SK-N-SH (cell line): ENCODE results near the gene AGRN.

Experiments used
- EP300 ChIP-seq, 2 experiments: IDR thresholded peaks; 2 replicates each; pipeline versions ENCODE4 v1.4.0 to v1.6.1; 2012; ENCODE audit warnings: borderline replicate concordance in 1 of 2, low read depth in 1 of 2, low read length in 1 of 2
- SIN3A ChIP-seq: IDR thresholded peaks from 2 replicates; pipeline ENCODE4 v1.6.1; 2012; ENCODE audit warnings: low read depth, mild to moderate bottlenecking, low read length, moderate library complexity, borderline replicate concordance
- TF ChIP-seq, protein P1 (sequence below): fragments of 200-600 bp; sonication (generic); IDR thresholded peaks from 2 replicates; pipeline ENCODE4 v1.6.1; 2017; ENCODE audit warnings: antibody characterized with exemption, mild to moderate bottlenecking, moderate library complexity
- TF ChIP-seq, protein P2 (sequence below): fragments of 150-350 bp; IDR thresholded peaks from 2 replicates; pipeline ENCODE4 v1.6.1; 2017; ENCODE audit warnings: antibody characterized with exemption, low read length, low read depth, borderline replicate concordance

DNA sequence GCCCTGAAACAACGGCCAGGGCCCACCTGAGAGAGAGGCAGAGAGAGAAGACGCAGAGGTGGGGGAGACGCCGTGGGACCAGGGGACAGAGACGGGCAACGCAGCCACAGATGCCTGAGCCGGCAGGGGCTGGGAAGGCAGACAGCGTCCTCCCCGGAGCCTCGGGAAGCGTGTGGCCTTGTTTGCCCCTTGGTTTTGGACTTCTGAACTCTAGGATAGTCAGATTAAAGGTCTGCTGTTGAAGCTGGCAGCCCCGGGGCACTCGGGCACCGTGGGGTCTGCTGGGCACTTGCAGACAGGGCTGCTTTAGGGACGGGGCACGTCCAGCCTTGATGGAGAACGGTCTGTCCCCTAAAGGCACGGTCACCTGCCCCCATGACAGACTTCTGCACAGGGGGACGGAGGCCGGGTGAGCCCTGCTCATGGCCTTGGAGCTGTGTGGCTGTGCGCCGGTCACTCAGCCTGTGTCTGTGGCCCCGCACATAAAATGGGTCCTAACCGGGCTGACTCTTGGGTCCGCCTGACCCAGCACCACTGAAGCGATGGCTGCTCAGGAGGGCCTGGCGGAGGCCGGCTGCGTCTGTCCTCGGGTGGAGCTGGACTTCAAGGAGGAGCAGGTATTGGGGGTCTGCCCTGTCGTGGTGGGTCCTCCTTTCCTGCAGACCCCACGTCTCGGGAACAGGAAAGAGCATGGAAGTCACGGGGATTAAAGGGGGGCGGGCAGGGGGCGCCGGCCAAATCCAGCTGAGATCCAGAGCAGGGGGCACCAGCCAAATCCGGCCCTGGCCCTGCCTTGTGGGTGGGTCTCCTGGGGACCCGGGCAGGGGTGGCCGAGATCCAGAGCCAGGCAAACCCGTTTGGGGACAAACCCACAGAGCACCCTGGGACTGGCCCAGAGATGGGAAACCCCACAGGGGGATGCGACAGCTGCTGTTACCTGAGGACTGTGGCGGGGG lies 63.8 kb downstream of the AGRN start:
- TF ChIP-seq, protein P1, sequence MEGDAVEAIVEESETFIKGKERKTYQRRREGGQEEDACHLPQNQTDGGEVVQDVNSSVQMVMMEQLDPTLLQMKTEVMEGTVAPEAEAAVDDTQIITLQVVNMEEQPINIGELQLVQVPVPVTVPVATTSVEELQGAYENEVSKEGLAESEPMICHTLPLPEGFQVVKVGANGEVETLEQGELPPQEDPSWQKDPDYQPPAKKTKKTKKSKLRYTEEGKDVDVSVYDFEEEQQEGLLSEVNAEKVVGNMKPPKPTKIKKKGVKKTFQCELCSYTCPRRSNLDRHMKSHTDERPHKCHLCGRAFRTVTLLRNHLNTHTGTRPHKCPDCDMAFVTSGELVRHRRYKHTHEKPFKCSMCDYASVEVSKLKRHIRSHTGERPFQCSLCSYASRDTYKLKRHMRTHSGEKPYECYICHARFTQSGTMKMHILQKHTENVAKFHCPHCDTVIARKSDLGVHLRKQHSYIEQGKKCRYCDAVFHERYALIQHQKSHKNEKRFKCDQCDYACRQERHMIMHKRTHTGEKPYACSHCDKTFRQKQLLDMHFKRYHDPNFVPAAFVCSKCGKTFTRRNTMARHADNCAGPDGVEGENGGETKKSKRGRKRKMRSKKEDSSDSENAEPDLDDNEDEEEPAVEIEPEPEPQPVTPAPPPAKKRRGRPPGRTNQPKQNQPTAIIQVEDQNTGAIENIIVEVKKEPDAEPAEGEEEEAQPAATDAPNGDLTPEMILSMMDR, result no peak
- TF ChIP-seq EP300 (IDR thresholded peaks at IDR 0.05; ENCODE audit: borderline replicate concordance in 1 of 2, low read depth in 1 of 2, low read length in 1 of 2), result no peak
- no peak for TF ChIP-seq SIN3A
- TF ChIP-seq, protein P2, sequence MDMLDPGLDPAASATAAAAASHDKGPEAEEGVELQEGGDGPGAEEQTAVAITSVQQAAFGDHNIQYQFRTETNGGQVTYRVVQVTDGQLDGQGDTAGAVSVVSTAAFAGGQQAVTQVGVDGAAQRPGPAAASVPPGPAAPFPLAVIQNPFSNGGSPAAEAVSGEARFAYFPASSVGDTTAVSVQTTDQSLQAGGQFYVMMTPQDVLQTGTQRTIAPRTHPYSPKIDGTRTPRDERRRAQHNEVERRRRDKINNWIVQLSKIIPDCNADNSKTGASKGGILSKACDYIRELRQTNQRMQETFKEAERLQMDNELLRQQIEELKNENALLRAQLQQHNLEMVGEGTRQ, result no peak
